Suprapubic skin (tissue), 4 donors: ENCODE data around the gene ARHGEF39.

Source experiments
- CTCF ChIP-seq, 2 donors: fragments of 200-600 bp in 1 of 2; fragments of 450-650 bp in 1 of 2; sonication (generic) in 1 of 2; IDR thresholded peaks; one replicate each; pipeline ENCODE4 v1.5.1; 2016 to 2019; ENCODE audit warnings: antibody characterized with exemption in 2 of 2, mild to moderate bottlenecking in 1 of 2, moderate library complexity in 1 of 2
- EP300 ChIP-seq: sonication (generic); formaldehyde crosslinking; IDR thresholded peaks from one replicate; pipeline ENCODE4 v1.6.1; 2017; ENCODE audit warnings: antibody characterized with exemption
- POLR2A ChIP-seq, 2 donors: fragments of 450-650 bp; IDR thresholded peaks; one replicate each; pipeline ENCODE4 v1.6.1; 2017; ENCODE audit warnings: antibody characterized with exemption in 2 of 2, mild to moderate bottlenecking in 2 of 2, moderate library complexity in 2 of 2
- POLR2AphosphoS5 ChIP-seq, 3 donors: sonication (generic); formaldehyde crosslinking; IDR thresholded peaks; one replicate each; pipeline ENCODE4 v1.6.1; 2017; ENCODE audit warnings: antibody characterized with exemption in 3 of 3

GRCh38 chr9:35708146-35708545 is 43.2 kb upstream of the ARHGEF39 start:
- TF ChIP-seq CTCF (IDR thresholded peaks at IDR 0.05) (no peak), EP300 (no peak), POLR2A (IDR thresholded peaks at IDR 0.05) (no peak), POLR2AphosphoS5 (IDR thresholded peaks at IDR 0.05) (no peak)
